ENCODE measurements around the gene PARD3B. TPM values are rescaled to one million over a fixed set of nuclear protein-coding genes. Genes with fewer than 3 reads are reported as not detected.

The PARD3B gene
- total RNA-seq, 1 experiment from 2014 or later: 10.1 TPM

GRCh38 chr2:204763974-204764703 lies 218.9 kb downstream of the PARD3B start:
- Mint-ChIP-seq H3K4me1 (ENCODE audit: low read depth, unreplicated experiment) (no peaks in the 10 kb centered on the region), H3K27me3 (ENCODE audit: unreplicated experiment) (no peaks in the 10 kb centered on the region), H3K9me3 (ENCODE audit: low read depth, unreplicated experiment) (peaks cover 2% of the 10 kb centered on the region), H3K27ac (ENCODE audit: unreplicated experiment) (no peak overlapping the region), H3K36me3 (ENCODE audit: insufficient read depth, unreplicated experiment) (no peaks in the 10 kb centered on the region), H3K4me3 (ENCODE audit: low read depth, unreplicated experiment) (no peak overlapping the region)
- DNase-seq: no peak
- CTCF ChIA-PET: no interaction called here
- intact Hi-C loops (cut with micrococcal nuclease; ENCODE audit: unreplicated experiment): no loop called here
- TF ChIP-seq, protein P1, sequence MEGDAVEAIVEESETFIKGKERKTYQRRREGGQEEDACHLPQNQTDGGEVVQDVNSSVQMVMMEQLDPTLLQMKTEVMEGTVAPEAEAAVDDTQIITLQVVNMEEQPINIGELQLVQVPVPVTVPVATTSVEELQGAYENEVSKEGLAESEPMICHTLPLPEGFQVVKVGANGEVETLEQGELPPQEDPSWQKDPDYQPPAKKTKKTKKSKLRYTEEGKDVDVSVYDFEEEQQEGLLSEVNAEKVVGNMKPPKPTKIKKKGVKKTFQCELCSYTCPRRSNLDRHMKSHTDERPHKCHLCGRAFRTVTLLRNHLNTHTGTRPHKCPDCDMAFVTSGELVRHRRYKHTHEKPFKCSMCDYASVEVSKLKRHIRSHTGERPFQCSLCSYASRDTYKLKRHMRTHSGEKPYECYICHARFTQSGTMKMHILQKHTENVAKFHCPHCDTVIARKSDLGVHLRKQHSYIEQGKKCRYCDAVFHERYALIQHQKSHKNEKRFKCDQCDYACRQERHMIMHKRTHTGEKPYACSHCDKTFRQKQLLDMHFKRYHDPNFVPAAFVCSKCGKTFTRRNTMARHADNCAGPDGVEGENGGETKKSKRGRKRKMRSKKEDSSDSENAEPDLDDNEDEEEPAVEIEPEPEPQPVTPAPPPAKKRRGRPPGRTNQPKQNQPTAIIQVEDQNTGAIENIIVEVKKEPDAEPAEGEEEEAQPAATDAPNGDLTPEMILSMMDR (IDR thresholded peaks at IDR 0.05; ENCODE audit: unreplicated experiment): no peak
- no TSS peak for BruUV-seq (replicated peaks)

- DNase-seq: no peak
- no peaks in the 10 kb centered on the region for H3K9me3 Mint-ChIP-seq (ENCODE audit: low read depth, unreplicated experiment)
- CTCF ChIA-PET: no interaction called here
- no peak overlapping the region for H3K4me3 Mint-ChIP-seq (ENCODE audit: low read depth, unreplicated experiment)
- no peaks in the 10 kb centered on the region for H3K27me3 Mint-ChIP-seq (ENCODE audit: unreplicated experiment)
- no peaks in the 10 kb centered on the region for H3K4me1 Mint-ChIP-seq (ENCODE audit: low read depth, unreplicated experiment)
- no peaks in the 10 kb centered on the region for H3K36me3 Mint-ChIP-seq (ENCODE audit: insufficient read depth, unreplicated experiment)
- TF ChIP-seq, protein P1 (IDR thresholded peaks at IDR 0.05; ENCODE audit: unreplicated experiment): no peak
- H3K27ac Mint-ChIP-seq (ENCODE audit: unreplicated experiment): no peak overlapping the region
- intact Hi-C loops (cut with micrococcal nuclease; ENCODE audit: unreplicated experiment): no loop called here
- BruUV-seq (replicated peaks): no TSS peak
These were observed 225.5 kb downstream of the PARD3B start for GRCh38 chr2:204770735-204771134.

- no TSS peak for BruUV-seq (replicated peaks)
These were observed 226.4 kb downstream of the PARD3B start for GRCh38 chr2:204771721-204772120.

GRCh38 chr2:204772546-204772945 lies 227.3 kb downstream of the PARD3B start:
- DNase-seq: no peak
- BruUV-seq (replicated peaks): no TSS peak
- Mint-ChIP-seq H3K27me3 (ENCODE audit: unreplicated experiment) (no peaks in the 10 kb centered on the region), H3K27ac (ENCODE audit: unreplicated experiment) (no peak overlapping the region), H3K9me3 (ENCODE audit: low read depth, unreplicated experiment) (no peaks in the 10 kb centered on the region), H3K36me3 (ENCODE audit: insufficient read depth, unreplicated experiment) (no peaks in the 10 kb centered on the region), H3K4me3 (ENCODE audit: low read depth, unreplicated experiment) (no peak overlapping the region), H3K4me1 (ENCODE audit: low read depth, unreplicated experiment) (no peaks in the 10 kb centered on the region)
- intact Hi-C loops (cut with micrococcal nuclease; ENCODE audit: unreplicated experiment): no loop called here
- TF ChIP-seq, protein P1 (IDR thresholded peaks at IDR 0.05; ENCODE audit: unreplicated experiment): no peak
- CTCF ChIA-PET: no interaction called here

More at GRCh38 chr2:204771721-204772120, 226.4 kb downstream of the PARD3B start:
- Mint-ChIP-seq H3K27me3 (ENCODE audit: unreplicated experiment) (no peaks in the 10 kb centered on the region), H3K27ac (ENCODE audit: unreplicated experiment) (no peak overlapping the region), H3K36me3 (ENCODE audit: insufficient read depth, unreplicated experiment) (no peaks in the 10 kb centered on the region), H3K9me3 (ENCODE audit: low read depth, unreplicated experiment) (no peaks in the 10 kb centered on the region), H3K4me1 (ENCODE audit: low read depth, unreplicated experiment) (no peaks in the 10 kb centered on the region), H3K4me3 (ENCODE audit: low read depth, unreplicated experiment) (no peak overlapping the region)
- CTCF ChIA-PET: no interaction called here
- TF ChIP-seq, protein P1 (IDR thresholded peaks at IDR 0.05; ENCODE audit: unreplicated experiment): no peak
- intact Hi-C loops (cut with micrococcal nuclease; ENCODE audit: unreplicated experiment): no loop called here
- DNase-seq: no peak
